Choroid plexus epithelial cell (primary cell): ENCODE measurements around the gene C5AR1.
A peak's percentile ranks its signal among the peaks of the same experiment; 100 is the strongest.
"Not testable (repeated sequence)": the region's sequence is repeated elsewhere in the genome, so short reads cannot be mapped to it uniquely, and the experiment has no call there.

Experiments
- DNase-seq: peaks from one replicate; pipeline ENCODE4 v3.0.0-alpha.2; 2010; ENCODE audit warnings: low read depth
- H3K4me3 ChIP-seq: 2 replicates; pipeline ENCODE4 v1.5.1; 2011; ENCODE audit warnings: low read depth, mild to moderate bottlenecking, control low read depth, low read length, moderate library complexity
- CTCF ChIP-seq: conservative IDR thresholded peaks from 2 replicates; pipeline ENCODE4 v1.5.1; 2011; ENCODE audit warnings: low read depth, mild to moderate bottlenecking, control low read depth, inconsistent platforms, low read length, moderate library complexity

C5AR1 gene

DNA sequence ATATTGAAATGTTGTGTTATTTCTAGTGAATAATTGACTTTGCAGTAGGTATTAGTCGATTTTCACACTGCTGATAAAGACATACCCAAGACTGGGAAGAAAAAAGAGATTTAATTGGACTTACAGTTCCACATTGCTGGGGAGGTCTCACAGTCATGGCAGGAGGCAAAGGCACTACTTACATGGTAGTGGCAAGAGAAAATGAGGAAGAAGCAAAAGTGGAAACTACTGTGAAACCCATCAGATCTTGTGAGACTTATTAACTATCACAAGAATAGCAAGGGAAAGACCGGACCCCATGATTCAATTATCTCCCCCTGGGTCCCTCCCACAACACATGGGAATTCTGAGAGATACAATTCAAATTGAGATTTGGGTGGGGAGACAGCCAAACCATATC lies 12.4 kb downstream of the C5AR1 start:
- no peak for DNase-seq
- no peak for TF ChIP-seq CTCF
- H3K4me3 ChIP-seq, result no peak overlapping the region

GRCh38 chr19:47323409-47323808 lies 13.7 kb downstream of the C5AR1 start:
- no peak for DNase-seq
- H3K4me3 ChIP-seq, result no peak overlapping the region

DNA sequence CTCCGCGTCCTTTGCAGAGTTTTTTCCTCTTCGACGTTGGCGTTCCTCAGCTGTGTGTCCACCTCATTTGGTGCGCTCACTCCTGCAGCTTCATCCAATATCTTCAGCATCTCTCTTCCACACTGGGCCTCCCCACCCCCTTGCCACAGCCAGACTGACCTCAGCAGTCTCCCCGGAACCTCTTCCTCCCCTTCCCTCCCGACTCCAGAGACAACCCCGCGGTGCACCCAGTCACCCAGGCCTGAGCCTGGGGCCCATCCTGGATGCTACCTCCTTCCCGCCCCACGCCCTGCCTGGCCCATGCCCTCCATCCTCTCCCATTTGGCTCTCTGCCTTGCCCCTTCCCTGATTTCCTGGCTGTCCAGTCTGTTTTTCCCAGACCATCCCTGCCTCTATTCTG lies 14.2 kb downstream of the C5AR1 start:
- DNase-seq, result no peak
- no peak overlapping the region for H3K4me3 ChIP-seq
- no peak for TF ChIP-seq CTCF

More at GRCh38 chr19:47323409-47323808, 13.7 kb downstream of the C5AR1 start:
- no peak for TF ChIP-seq CTCF

DNA sequence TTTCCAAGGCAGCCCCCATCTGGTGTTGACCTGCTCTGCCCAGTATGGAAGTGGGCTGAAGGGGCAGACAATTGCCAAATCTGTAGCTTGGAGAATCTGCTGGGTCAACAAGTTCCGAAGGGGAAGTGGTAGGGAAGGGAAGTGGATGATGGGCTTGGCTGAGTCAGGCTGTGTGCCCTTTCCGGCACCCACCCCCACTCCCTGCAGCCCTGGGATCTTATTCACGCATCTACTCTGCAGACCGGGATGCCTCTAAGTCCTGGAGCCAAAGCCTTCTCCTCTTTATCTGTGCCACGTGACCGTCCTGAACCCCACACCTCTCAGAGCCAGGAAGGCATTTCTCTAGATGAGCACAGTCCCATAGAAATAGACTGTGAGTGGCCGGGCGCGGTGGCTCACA lies 14.8 kb downstream of the C5AR1 start:
- H3K4me3 ChIP-seq, result no peak overlapping the region
- DNase-seq, result no peak
- no peak for TF ChIP-seq CTCF

GRCh38 chr19:47330466-47330869 lies 20.8 kb downstream of the C5AR1 start:
- TF ChIP-seq CTCF, result peak; percentile 15
- H3K4me3 ChIP-seq, result peak overlapping the region; percentile 18
- DNase-seq, result peak; percentile 78

GRCh38 chr19:47331490-47331889 lies 21.8 kb downstream of the C5AR1 start:
- no peak for TF ChIP-seq CTCF
- H3K4me3 ChIP-seq, result no peak overlapping the region

DNA sequence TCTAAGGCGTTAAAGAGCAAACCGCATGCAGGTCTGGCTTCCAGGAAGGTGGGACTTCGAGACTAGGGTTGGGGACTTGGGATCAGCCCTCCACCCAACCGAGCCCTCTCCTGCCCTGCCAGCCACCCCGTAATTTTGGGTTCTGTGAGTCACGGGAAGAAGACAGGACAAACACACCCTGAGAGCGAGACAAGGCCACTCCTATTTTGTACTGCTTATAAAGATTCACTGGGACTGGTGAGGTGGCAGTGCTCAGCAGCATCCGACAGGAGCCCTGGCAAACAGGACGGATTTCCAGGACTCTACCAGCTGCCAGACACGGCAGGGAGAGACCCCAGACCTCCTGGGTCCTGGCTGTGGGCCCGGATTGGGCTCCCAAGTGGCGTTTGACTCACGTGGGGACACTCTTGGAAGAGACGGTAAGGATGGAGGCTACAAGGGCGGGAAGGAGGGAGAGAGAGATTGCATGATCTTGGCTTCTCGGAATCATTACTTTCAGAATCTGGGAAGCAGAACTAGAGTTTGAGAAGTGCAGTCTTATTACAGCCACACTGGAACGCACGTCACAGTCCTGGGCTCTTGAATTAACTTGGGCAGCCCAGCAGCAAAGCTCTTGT lies 22.4 kb downstream of the C5AR1 start, which contains the start of gene C5AR2:
Gene C5AR2 (plus strand): TSS at position 245 of the 617 bp plus-strand sequence. CDS start 8,625 bp downstream, outside the sequence.
- no peak within 1 kb of the TSS for H3K4me3 ChIP-seq
- no peak for TF ChIP-seq CTCF
- DNase-seq, result no peak

More at GRCh38 chr19:47331490-47331889, 21.8 kb downstream of the C5AR1 start:
- no peak for DNase-seq

GRCh38 chr19:47336765-47337718 lies 27.4 kb downstream of the C5AR1 start:
- DNase-seq, H3K4me3 ChIP-seq: not testable (repeated sequence)
